Lower leg skin (tissue), 4 donors: ENCODE data around the gene ARHGEF16. TPM values are rescaled to one million over a fixed set of nuclear protein-coding genes. Genes with fewer than 3 reads are reported as not detected.

Experiments used
- DNase-seq, 2 donors: peaks; one replicate each; pipeline ENCODE4 v3.0.0-alpha.2; 2019; ENCODE audit warnings: low spot score in 2 of 2
- H3K4me3 ChIP-seq: fragments of 200-600 bp; sonication (generic); 2 replicates; pipeline ENCODE4 v1.5.1; 2017; ENCODE audit warnings: mild to moderate bottlenecking, low read depth; ENCODE audit not compliant: poor library complexity, severe bottlenecking
- POLR2A ChIP-seq, 2 donors: fragments of 450-650 bp; IDR thresholded peaks; one replicate each; pipeline ENCODE4 v1.6.1; 2016 to 2017; ENCODE audit warnings: antibody characterized with exemption in 2 of 2, mild to moderate bottlenecking in 1 of 2, moderate library complexity in 1 of 2
- WGBS, 2 donors: methylation state at CpG; one replicate each; pipeline ENCODE4 v1.1.5; 2018; 5-methylcytosine and 5-hydroxymethylcytosine counted together
- intact Hi-C: fragments of 100-400 bp; cut with DNase I; formaldehyde crosslinking; loops from one replicate; pipeline ENCODE4 v1.15.0; 2023; ENCODE audit warnings: low total_unique reads
- total RNA-seq, 4 donors: library from RNA; depleted of rRNA; stranded (reverse); fragments of >200 nt; gene quantifications; one replicate each; pipeline ENCODE4 v1.1.0, GENCODE V29; 2016
- TF ChIP-seq, protein P1 (sequence below), 3 donors: fragments of 450-650 bp; IDR thresholded peaks; one replicate each; pipeline ENCODE4 v1.5.1; 2016; ENCODE audit warnings: antibody characterized with exemption in 3 of 3, mild to moderate bottlenecking in 3 of 3, moderate library complexity in 2 of 3

Gene ARHGEF16
- total RNA-seq, 4 donors from 2014 or later, result 7.9 to 11.5 (median 9.8) TPM

DNA sequence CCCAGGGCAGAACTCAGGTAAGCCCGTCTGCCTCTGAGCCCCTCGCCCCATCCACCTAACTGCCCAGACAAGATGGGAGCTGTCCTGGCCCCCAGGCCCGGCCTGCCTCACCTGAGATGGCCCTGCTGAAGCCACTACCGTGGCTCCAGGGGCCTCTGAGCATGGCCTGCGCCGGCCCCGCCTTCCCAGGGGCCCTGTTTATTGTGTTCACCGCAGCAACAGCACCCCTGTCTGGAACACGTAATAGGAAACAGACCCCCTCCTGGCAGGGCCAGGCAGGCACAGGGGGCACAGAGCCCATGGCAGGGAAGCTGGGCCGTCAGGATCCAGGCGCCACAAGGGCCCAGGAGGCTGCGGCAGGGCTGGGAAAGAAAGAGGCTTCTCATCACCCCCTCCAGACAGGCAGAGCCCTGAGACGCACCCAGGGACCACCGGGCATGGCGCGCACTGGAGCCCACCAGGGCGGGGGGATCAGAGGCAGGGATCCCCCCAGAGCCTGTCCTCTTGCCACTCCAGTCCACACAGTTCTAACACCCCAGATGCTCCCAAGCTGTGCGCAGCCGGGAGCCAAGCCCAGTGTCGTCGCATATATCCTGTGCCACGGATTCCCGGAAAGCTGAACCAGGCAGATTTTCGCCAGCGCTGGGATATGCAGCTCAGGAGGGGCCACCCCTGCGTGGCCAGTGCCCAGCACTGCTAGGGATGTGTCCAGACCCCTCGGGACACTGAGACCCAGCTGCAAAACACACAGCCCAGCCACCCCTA, 62.6 kb downstream of the ARHGEF16 start:
- no peak for DNase-seq
- intact Hi-C loops, result no loop called here
- H3K4me3 ChIP-seq, result no peak overlapping the region
- WGBS, 2 donors, result 68 to 77% methylated on average over 19 to 23 of the region's 27 CpGs
- no peak for TF ChIP-seq POLR2A (IDR thresholded peaks at IDR 0.05)
- TF ChIP-seq, protein P1, sequence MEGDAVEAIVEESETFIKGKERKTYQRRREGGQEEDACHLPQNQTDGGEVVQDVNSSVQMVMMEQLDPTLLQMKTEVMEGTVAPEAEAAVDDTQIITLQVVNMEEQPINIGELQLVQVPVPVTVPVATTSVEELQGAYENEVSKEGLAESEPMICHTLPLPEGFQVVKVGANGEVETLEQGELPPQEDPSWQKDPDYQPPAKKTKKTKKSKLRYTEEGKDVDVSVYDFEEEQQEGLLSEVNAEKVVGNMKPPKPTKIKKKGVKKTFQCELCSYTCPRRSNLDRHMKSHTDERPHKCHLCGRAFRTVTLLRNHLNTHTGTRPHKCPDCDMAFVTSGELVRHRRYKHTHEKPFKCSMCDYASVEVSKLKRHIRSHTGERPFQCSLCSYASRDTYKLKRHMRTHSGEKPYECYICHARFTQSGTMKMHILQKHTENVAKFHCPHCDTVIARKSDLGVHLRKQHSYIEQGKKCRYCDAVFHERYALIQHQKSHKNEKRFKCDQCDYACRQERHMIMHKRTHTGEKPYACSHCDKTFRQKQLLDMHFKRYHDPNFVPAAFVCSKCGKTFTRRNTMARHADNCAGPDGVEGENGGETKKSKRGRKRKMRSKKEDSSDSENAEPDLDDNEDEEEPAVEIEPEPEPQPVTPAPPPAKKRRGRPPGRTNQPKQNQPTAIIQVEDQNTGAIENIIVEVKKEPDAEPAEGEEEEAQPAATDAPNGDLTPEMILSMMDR (IDR thresholded peaks at IDR 0.05), result no peak

DNA sequence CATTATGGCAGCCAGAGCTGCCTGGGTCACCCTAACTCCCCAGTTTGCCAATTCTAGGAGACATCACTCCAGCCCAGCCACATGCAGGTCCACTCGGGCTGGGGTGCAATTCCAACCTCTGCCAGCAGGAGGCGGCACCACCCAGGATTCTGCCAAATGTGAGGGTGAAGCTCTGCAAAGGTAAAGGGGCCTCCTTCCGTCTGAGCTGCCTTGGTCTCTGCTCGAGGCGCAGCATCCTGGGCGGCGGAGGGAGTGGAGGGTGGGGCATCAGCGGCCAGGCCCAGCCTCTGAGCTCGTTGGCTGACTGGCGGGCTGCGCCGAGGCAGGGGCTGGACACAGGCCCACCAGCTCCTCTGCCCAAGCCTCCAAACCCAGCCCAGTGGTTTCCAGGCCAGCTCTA, 63.8 kb downstream of the ARHGEF16 start:
- no peak overlapping the region for H3K4me3 ChIP-seq
- DNase-seq, result no peak
- 63 to 77% methylated on average over 4 to 11 of the region's 12 CpGs for WGBS, 2 donors
- intact Hi-C loops, result no loop called here
- TF ChIP-seq, protein P1 (IDR thresholded peaks at IDR 0.05), result peak in 1 of 3 donors; percentile 25
- TF ChIP-seq POLR2A (IDR thresholded peaks at IDR 0.05), result no peak

DNA sequence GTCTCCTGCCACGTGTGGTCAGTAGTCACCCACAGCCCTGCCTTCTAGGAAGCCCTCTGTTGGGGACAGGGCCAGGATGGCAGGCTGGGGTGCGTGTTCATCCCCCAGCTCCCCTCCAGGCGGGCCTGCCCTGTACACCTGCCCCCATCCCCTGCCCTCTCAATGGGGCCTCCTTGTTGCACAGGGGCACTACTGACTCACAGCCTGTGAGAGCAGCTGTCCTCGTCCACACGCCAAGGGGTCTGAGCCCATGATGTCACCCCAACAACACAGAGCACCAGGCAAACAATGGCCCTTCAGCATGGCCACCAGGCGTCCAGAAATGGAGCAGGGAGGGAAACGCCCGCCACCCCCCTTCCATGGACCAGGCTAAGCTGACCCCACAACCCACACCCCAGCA, 64.3 kb downstream of the ARHGEF16 start:
- no peak overlapping the region for H3K4me3 ChIP-seq
- TF ChIP-seq, protein P1 (IDR thresholded peaks at IDR 0.05), result no peak
- no peak for TF ChIP-seq POLR2A (IDR thresholded peaks at IDR 0.05)
- intact Hi-C loops, result no loop called here
- DNase-seq, result no peak
- WGBS, 2 donors, result 89 to 92% methylated on average over 7 to 8 of the region's 8 CpGs

DNA sequence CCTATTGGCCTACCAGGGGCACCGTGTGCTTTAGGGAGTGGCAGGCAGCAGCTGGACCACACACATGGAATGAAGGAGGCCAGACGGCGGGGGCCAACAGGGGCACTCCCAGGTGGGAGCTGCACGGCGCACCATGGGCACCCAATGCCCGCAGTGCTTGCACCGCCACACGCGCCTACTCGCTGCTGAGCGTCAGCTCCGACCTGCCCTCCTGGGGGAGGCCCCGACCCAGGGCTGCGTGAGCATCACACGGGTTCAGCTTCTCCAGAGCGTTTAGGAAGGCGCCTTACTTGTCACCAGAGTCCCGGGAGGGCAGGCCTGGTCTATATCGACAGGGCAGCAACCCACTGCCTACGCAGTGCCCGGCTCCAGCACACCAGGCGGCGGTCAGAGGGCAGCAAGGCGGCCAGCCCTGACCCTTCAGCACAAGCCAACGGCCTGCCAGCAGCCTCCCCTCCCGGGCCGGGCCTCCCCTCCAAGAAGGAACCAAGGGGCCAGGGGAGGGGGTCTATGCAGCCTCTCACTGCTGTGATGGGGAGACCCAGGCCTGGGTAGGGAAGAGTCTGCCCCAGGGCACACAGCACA, 64.9 kb downstream of the ARHGEF16 start:
- DNase-seq, result no peak
- 90 to 92% methylated on average over 13 to 21 of the region's 27 CpGs for WGBS, 2 donors
- H3K4me3 ChIP-seq, result no peak overlapping the region
- no peak for TF ChIP-seq POLR2A (IDR thresholded peaks at IDR 0.05)
- TF ChIP-seq, protein P1 (IDR thresholded peaks at IDR 0.05), result no peak
- intact Hi-C loops, result no loop called here

DNA sequence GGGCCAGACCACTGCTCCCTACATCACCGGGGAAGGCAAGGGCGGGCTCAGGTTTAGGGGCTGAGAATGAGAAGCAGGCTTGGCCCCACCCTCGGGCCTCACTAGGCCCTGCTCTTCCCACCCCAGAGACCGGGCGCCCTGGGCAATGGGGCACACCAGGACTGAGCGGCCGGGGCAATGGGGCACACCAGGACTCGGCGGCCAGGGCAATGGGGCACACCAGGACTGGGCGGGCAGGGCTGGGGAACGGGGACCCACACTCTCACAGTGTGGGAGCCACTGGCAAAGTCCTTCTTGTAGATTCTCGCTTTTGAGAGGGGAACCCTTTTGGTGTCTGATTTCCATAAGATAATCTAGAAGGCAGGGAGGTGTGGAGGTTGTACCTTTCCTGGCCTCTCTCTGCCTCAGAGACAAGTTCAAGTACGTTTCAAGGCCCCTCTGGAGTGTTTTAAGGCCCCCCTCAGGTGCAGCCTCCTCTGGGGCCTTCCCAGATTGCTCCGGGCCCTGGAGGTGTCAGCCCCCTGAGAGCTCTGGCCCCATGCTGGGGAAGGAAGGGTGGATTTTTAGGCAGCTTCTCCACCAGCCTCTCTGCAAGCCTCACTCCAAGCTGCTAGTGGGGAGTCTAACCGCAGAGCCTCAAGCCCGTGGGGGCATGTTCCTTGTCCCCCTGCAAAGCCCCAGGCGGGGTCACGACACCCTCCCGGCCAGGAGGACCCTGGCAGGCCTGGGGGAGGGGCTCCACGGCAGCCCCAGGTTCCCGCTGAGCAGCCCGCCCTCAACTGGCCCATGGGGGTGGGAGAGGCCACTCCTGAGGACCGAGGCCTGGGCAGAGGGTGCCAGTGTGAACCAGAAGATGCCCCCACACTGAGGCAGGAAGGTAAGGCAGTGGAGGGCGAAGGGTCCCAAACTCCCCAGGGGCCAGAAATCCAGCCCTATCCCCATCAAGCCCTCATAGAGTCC, 66.2 kb downstream of the ARHGEF16 start:
- no peak for DNase-seq
- TF ChIP-seq, protein P1 (IDR thresholded peaks at IDR 0.05), result no peak
- TF ChIP-seq POLR2A (IDR thresholded peaks at IDR 0.05), result no peak
- no peak overlapping the region for H3K4me3 ChIP-seq
- intact Hi-C loops, result no loop called here
- 89 to 92% methylated on average over 20 to 21 of the region's 24 CpGs for WGBS, 2 donors
